ENCODE measurements around the gene MAD1L1. TPM values are rescaled to one million over a fixed set of nuclear protein-coding genes. Genes with fewer than 3 reads are reported as not detected.

MAD1L1 gene
- total RNA-seq, 2 experiments from 2014 or later: 58.3 to 65.3 TPM

DNA sequence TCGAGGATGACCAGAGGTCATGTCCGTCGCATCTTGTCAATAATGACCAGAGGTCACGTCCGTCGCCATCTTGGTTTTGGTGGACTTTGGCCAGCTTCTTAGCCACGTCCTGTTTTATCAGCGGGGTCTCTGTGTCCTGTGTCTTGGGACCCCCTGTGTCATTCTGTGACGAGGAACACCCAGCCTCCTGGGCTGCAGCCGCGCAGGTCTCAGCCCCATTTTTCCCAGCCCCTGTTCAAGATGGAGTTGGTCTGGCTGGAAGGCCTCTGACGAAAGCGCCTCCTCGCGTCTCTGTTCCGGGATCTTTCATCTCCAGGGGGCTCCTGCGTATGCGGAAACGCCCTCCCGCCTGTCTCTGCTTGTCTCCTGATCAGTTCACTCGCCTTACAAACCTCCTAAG, 428.4 kb downstream of the MAD1L1 start:
- no peak overlapping the region for H3K27ac ChIP-seq (ENCODE audit: low read depth, low read length, poor library complexity, severe bottlenecking)
- no peak overlapping the region for H3K4me3 ChIP-seq (ENCODE audit: low read depth, low read length, poor library complexity, severe bottlenecking)
- DNase-seq (ENCODE audit: low spot score): no peak
- no peak overlapping the region for H2AFZ ChIP-seq (ENCODE audit: low read length)
- POLR2A ChIA-PET: interaction anchor here (0.7 kb wide), 1 partner anchor 234 kb away, joined by 3 read pairs; the partner anchor contains the start of gene PSMG3
- no peaks in the 10 kb centered on the region for H3K79me2 ChIP-seq (ENCODE audit: insufficient read depth, low read depth, low read length)
- TF ChIP-seq EZH2phosphoT487 (IDR thresholded peaks at IDR 0.05; ENCODE audit: borderline replicate concordance, low read depth, low read length): no peak
- TF ChIP-seq, protein P1, sequence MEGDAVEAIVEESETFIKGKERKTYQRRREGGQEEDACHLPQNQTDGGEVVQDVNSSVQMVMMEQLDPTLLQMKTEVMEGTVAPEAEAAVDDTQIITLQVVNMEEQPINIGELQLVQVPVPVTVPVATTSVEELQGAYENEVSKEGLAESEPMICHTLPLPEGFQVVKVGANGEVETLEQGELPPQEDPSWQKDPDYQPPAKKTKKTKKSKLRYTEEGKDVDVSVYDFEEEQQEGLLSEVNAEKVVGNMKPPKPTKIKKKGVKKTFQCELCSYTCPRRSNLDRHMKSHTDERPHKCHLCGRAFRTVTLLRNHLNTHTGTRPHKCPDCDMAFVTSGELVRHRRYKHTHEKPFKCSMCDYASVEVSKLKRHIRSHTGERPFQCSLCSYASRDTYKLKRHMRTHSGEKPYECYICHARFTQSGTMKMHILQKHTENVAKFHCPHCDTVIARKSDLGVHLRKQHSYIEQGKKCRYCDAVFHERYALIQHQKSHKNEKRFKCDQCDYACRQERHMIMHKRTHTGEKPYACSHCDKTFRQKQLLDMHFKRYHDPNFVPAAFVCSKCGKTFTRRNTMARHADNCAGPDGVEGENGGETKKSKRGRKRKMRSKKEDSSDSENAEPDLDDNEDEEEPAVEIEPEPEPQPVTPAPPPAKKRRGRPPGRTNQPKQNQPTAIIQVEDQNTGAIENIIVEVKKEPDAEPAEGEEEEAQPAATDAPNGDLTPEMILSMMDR (conservative IDR thresholded peaks at IDR 0.05; ENCODE audit: low read length): no peak
- H4K20me1 ChIP-seq (ENCODE audit: insufficient read depth, low read length): no peaks in the 10 kb centered on the region
- CTCF ChIA-PET (ENCODE audit: unreplicated experiment): no interaction called here
- no peak overlapping the region for H3K4me2 ChIP-seq (ENCODE audit: low read length)
- H3K9me2 ChIP-seq (ENCODE audit: insufficient read depth, low read length): no peaks in the 10 kb centered on the region
- intact Hi-C loops (cut with micrococcal nuclease; ENCODE audit: unreplicated experiment): no loop called here
- no peaks in the 10 kb centered on the region for H3K4me1 ChIP-seq (ENCODE audit: insufficient read depth, low read length, poor library complexity, severe bottlenecking)
- no peaks in the 10 kb centered on the region for H3K36me3 ChIP-seq (ENCODE audit: insufficient read depth, low read length)
- H3K9me3 ChIP-seq (ENCODE audit: low read length): peaks cover 4% of the 10 kb centered on the region; the same call in 1 of the 2 replicates
- no TSS peak for BruUV-seq (replicated peaks)

- Histone ChIP-seq H4K20me1 (ENCODE audit: insufficient read depth, low read length) (no peaks in the 10 kb centered on the region), H3K9me2 (ENCODE audit: insufficient read depth, low read length) (no peaks in the 10 kb centered on the region), H2AFZ (ENCODE audit: low read length) (no peak overlapping the region), H3K4me1 (ENCODE audit: insufficient read depth, low read length, poor library complexity, severe bottlenecking) (no peaks in the 10 kb centered on the region), H3K27ac (ENCODE audit: low read depth, low read length, poor library complexity, severe bottlenecking) (no peak overlapping the region), H3K36me3 (ENCODE audit: insufficient read depth, low read length) (no peaks in the 10 kb centered on the region), H3K4me2 (ENCODE audit: low read length) (no peak overlapping the region), H3K9me3 (ENCODE audit: low read length) (peaks cover 4% of the 10 kb centered on the region; the same call in 1 of the 2 replicates), H3K4me3 (ENCODE audit: low read depth, low read length, poor library complexity, severe bottlenecking) (no peak overlapping the region), H3K79me2 (ENCODE audit: insufficient read depth, low read depth, low read length) (no peaks in the 10 kb centered on the region)
- no peak for DNase-seq (ENCODE audit: low spot score)
- POLR2A ChIA-PET: interaction anchor here (0.7 kb wide), 1 partner anchor 563 kb away, joined by 4 read pairs; no protein-coding TSS in a partner anchor
- TF ChIP-seq, protein P1 (conservative IDR thresholded peaks at IDR 0.05; ENCODE audit: low read length): no peak
- TF ChIP-seq EZH2phosphoT487 (IDR thresholded peaks at IDR 0.05; ENCODE audit: borderline replicate concordance, low read depth, low read length): no peak
- BruUV-seq (replicated peaks): no TSS peak
- intact Hi-C loops (cut with micrococcal nuclease; ENCODE audit: unreplicated experiment): no loop called here
- CTCF ChIA-PET (ENCODE audit: unreplicated experiment): no interaction called here
Measured at GRCh38 chr7:1802899-1803298, 429.8 kb downstream of the MAD1L1 start.

- no peaks in the 10 kb centered on the region for H3K36me3 ChIP-seq (ENCODE audit: insufficient read depth, low read length)
- H2AFZ ChIP-seq (ENCODE audit: low read length): no peak overlapping the region
- no peaks in the 10 kb centered on the region for H3K79me2 ChIP-seq (ENCODE audit: insufficient read depth, low read depth, low read length)
- BruUV-seq (replicated peaks): no TSS peak
- H3K4me2 ChIP-seq (ENCODE audit: low read length): no peak overlapping the region
- H3K4me3 ChIP-seq (ENCODE audit: low read depth, low read length, poor library complexity, severe bottlenecking): no peak overlapping the region
- H3K9me2 ChIP-seq (ENCODE audit: insufficient read depth, low read length): no peaks in the 10 kb centered on the region
- no peak for TF ChIP-seq EZH2phosphoT487 (IDR thresholded peaks at IDR 0.05; ENCODE audit: borderline replicate concordance, low read depth, low read length)
- TF ChIP-seq, protein P1 (conservative IDR thresholded peaks at IDR 0.05; ENCODE audit: low read length): no peak
- H3K4me1 ChIP-seq (ENCODE audit: insufficient read depth, low read length, poor library complexity, severe bottlenecking): no peaks in the 10 kb centered on the region
- peaks cover 4% of the 10 kb centered on the region; the same call in 1 of the 2 replicates for H3K9me3 ChIP-seq (ENCODE audit: low read length)
- no peaks in the 10 kb centered on the region for H4K20me1 ChIP-seq (ENCODE audit: insufficient read depth, low read length)
- no peak for DNase-seq (ENCODE audit: low spot score)
- intact Hi-C loops (cut with micrococcal nuclease; ENCODE audit: unreplicated experiment): no loop called here
- CTCF ChIA-PET (ENCODE audit: unreplicated experiment): no interaction called here
- POLR2A ChIA-PET: interaction anchor here (0.5 kb wide), 1 partner anchor 255 kb away, joined by 4 read pairs; no protein-coding TSS in a partner anchor
- H3K27ac ChIP-seq (ENCODE audit: low read depth, low read length, poor library complexity, severe bottlenecking): no peak overlapping the region
Measured at GRCh38 chr7:1800902-1801301, 431.8 kb downstream of the MAD1L1 start.

Measured in OCI-LY7 (cell line).